Measurements from ENCODE around the gene ENDOG.
A peak's percentile ranks its signal among the peaks of the same experiment; 100 is the strongest.

GRCh38 chr9:128863647-128864046, 45.3 kb downstream of the ENDOG start:
- TF ChIP-seq POLR2A (IDR thresholded peaks at IDR 0.05), result no peak
- TF ChIP-seq, protein P1, sequence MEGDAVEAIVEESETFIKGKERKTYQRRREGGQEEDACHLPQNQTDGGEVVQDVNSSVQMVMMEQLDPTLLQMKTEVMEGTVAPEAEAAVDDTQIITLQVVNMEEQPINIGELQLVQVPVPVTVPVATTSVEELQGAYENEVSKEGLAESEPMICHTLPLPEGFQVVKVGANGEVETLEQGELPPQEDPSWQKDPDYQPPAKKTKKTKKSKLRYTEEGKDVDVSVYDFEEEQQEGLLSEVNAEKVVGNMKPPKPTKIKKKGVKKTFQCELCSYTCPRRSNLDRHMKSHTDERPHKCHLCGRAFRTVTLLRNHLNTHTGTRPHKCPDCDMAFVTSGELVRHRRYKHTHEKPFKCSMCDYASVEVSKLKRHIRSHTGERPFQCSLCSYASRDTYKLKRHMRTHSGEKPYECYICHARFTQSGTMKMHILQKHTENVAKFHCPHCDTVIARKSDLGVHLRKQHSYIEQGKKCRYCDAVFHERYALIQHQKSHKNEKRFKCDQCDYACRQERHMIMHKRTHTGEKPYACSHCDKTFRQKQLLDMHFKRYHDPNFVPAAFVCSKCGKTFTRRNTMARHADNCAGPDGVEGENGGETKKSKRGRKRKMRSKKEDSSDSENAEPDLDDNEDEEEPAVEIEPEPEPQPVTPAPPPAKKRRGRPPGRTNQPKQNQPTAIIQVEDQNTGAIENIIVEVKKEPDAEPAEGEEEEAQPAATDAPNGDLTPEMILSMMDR (IDR thresholded peaks at IDR 0.05), result peak; percentile 94 to 97 (median 95)
